Measurements from ENCODE around the gene DSCAM.

GRCh38 chr21:39972471-39972870 lies 874.5 kb downstream of the DSCAM start:
- TF ChIP-seq, protein P1, sequence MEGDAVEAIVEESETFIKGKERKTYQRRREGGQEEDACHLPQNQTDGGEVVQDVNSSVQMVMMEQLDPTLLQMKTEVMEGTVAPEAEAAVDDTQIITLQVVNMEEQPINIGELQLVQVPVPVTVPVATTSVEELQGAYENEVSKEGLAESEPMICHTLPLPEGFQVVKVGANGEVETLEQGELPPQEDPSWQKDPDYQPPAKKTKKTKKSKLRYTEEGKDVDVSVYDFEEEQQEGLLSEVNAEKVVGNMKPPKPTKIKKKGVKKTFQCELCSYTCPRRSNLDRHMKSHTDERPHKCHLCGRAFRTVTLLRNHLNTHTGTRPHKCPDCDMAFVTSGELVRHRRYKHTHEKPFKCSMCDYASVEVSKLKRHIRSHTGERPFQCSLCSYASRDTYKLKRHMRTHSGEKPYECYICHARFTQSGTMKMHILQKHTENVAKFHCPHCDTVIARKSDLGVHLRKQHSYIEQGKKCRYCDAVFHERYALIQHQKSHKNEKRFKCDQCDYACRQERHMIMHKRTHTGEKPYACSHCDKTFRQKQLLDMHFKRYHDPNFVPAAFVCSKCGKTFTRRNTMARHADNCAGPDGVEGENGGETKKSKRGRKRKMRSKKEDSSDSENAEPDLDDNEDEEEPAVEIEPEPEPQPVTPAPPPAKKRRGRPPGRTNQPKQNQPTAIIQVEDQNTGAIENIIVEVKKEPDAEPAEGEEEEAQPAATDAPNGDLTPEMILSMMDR (IDR thresholded peaks at IDR 0.05; ENCODE audit: low read length): no peak
- no peak for TF ChIP-seq EZH2 (IDR thresholded peaks at IDR 0.05; ENCODE audit: borderline replicate concordance, low read length)

All from OCI-LY1 (cell line).